HepG2 (cell line): ENCODE measurements around the gene COL2A1. TPM values are rescaled to one million over a fixed set of nuclear protein-coding genes. Genes with fewer than 3 reads are reported as not detected.

ENCODE experiments used
- ATAC-seq: fragments of 200-7000 bp; cut with Tn5 transposase; 3 replicates; pipeline ENCODE4 v1.9.1; 2020; ENCODE audit warnings: mild to moderate bottlenecking, moderate library complexity
- BruUV-seq: library from RNA; stranded (reverse); fragments of 400-500 nt; replicated peaks from 2 replicates; lab custom pipeline; 2021; lab: Mats Ljungman, UMichigan
- CTCF ChIA-PET: fragments of 300-600 bp; formaldehyde crosslinking; extraction: SDS; loops from one replicate; lab custom pipeline; 2021; ENCODE audit warnings: low total read pairs, inconsistent platforms, low intra/inter-chr PET ratio; lab: Yijun Ruan, JAX
- POLR2A ChIA-PET: fragments of 350-600 bp; sonication (Branson Sonifier 250); formaldehyde crosslinking; loops from one replicate; lab custom pipeline; 2020; ENCODE audit warnings: antibody characterized with exemption, inconsistent platforms; lab: Yijun Ruan, JAX
- DNase-seq: peaks from one replicate; pipeline ENCODE4 v3.0.0-alpha.2; 2015; ENCODE audit warnings: low spot score
- FAIRE-seq: peaks from 3 replicates; lab custom pipeline; 2011; peaks lifted over from hg19 to GRCh38; lab: Jason Lieb, UNC
- H2AFZ ChIP-seq: one replicate; pipeline ENCODE4 v1.6.1; 2011; ENCODE audit warnings: low read length, inconsistent platforms
- H3K27ac ChIP-seq: fragments of 300-600 bp; 3 replicates; pipeline ENCODE4 v1.8.0; 2011; ENCODE audit warnings: mixed run types, mild to moderate bottlenecking, mixed read lengths, low read length, inconsistent platforms; ENCODE audit not compliant: insufficient read depth; ENCODE audit errors: extremely low read length
- H3K27me3 ChIP-seq, 2 experiments: fragments of 200-600 bp in 1 of 2; 2 replicates in 1 of 2; 3 replicates in 1 of 2; pipeline versions ENCODE4 v1.6.0 to v1.8.0; 2011; ENCODE audit warnings: low read length in 2 of 2, mild to moderate bottlenecking in 2 of 2, moderate library complexity in 2 of 2, inconsistent platforms in 1 of 2; ENCODE audit not compliant: insufficient read depth in 2 of 2, control insufficient read depth in 1 of 2
- H3K36me3 ChIP-seq, 2 experiments: fragments of 200-600 bp in 1 of 2; replicated peaks in 1 of 2; 2 replicates in 1 of 2; 3 replicates in 1 of 2; pipeline versions ENCODE4 v1.5.1 to v1.8.0; 2011; ENCODE audit warnings: low read length in 2 of 2, inconsistent platforms in 1 of 2; ENCODE audit not compliant: insufficient read depth in 2 of 2, control insufficient read depth in 1 of 2
- H3K4me1 ChIP-seq: 2 replicates; pipeline ENCODE4 v1.5.1; 2012; ENCODE audit warnings: low read length, inconsistent platforms; ENCODE audit not compliant: insufficient read depth
- H3K4me2 ChIP-seq: 2 replicates; pipeline ENCODE4 v1.6.0; 2011; ENCODE audit warnings: low read depth, low read length, inconsistent platforms
- H3K4me3 ChIP-seq, 3 experiments: fragments of 200-600 bp in 1 of 3; sonication (generic), shearing (Covaris generic) in 1 of 3; replicated peaks in 1 of 3; 2 replicates each; pipeline ENCODE4 v1.5.1; 2011 to 2016; ENCODE audit warnings: low read length in 3 of 3, inconsistent platforms in 2 of 3, low read depth in 2 of 3, mild to moderate bottlenecking in 2 of 3, control low read depth in 1 of 3, mixed read lengths in 1 of 3; ENCODE audit not compliant: insufficient read depth in 1 of 3
- H3K79me2 ChIP-seq: one replicate; pipeline ENCODE4 v1.6.1; 2011; ENCODE audit warnings: low read length, inconsistent platforms; ENCODE audit not compliant: insufficient read depth
- H3K9ac ChIP-seq: 2 replicates; pipeline ENCODE4 v1.6.0; 2011; ENCODE audit warnings: mild to moderate bottlenecking, low read depth, low read length, inconsistent platforms; ENCODE audit not compliant: insufficient read depth
- H3K9me3 ChIP-seq: 2 replicates; pipeline ENCODE4 v1.5.1; 2012; ENCODE audit warnings: mild to moderate bottlenecking, low read length
- H4K20me1 ChIP-seq: 2 replicates; pipeline ENCODE4 v1.6.0; 2011; ENCODE audit warnings: inconsistent platforms, mild to moderate bottlenecking, low read length, moderate library complexity; ENCODE audit not compliant: insufficient read depth
- ARNT2 ChIP-seq: sonication (generic); formaldehyde crosslinking; IDR thresholded peaks from 2 replicates; pipeline ENCODE4 v1.8.0; 2022; ENCODE audit warnings: mild to moderate bottlenecking, low read depth, missing genetic modification reagents, moderate library complexity
- BRD4 ChIP-seq: sonication (generic); formaldehyde crosslinking; IDR thresholded peaks from 2 replicates; pipeline ENCODE4 v1.4.0; 2020; ENCODE audit warnings: missing genetic modification reagents
- MED13 ChIP-seq: sonication (generic); formaldehyde crosslinking; IDR thresholded peaks from 2 replicates; pipeline ENCODE4 v1.5.0; 2020; ENCODE audit warnings: missing genetic modification reagents
- NFKB2 ChIP-seq: sonication (generic); formaldehyde crosslinking; IDR thresholded peaks from 2 replicates; pipeline ENCODE4 v1.4.0; 2020; ENCODE audit warnings: missing genetic modification reagents, borderline replicate concordance
- SIN3B ChIP-seq: fragments of 150-350 bp; IDR thresholded peaks from 2 replicates; pipeline ENCODE4 v1.6.1; 2014; ENCODE audit warnings: low read length
- SMC3 ChIP-seq: IDR thresholded peaks from 2 replicates; pipeline ENCODE4 v1.6.1; 2011; ENCODE audit warnings: low read length, improper control_type of control experiment
- SOX13 ChIP-seq, 3 experiments: fragments of 450-650 bp in 1 of 3; sonication (generic) in 1 of 3; formaldehyde crosslinking in 1 of 3; IDR thresholded peaks in 2 of 3; conservative IDR thresholded peaks in 1 of 3; 2 replicates each; pipeline versions ENCODE4 v1.5.0 to v1.6.1; 2016 to 2020; ENCODE audit warnings: antibody characterized with exemption in 1 of 3, mild to moderate bottlenecking in 1 of 3, missing compliant biosample characterization in 1 of 3, missing genetic modification reagents in 1 of 3, moderate library complexity in 1 of 3
- TFE3 ChIP-seq: IDR thresholded peaks from 2 replicates; pipeline ENCODE4 v1.6.1; 2016
- ZNF121 ChIP-seq: sonication (generic); formaldehyde crosslinking; IDR thresholded peaks from 2 replicates; pipeline ENCODE4 v1.5.0; 2020; ENCODE audit warnings: mild to moderate bottlenecking, missing genetic modification reagents
- ZNF549 ChIP-seq: sonication (generic); formaldehyde crosslinking; IDR thresholded peaks from 2 replicates; pipeline ENCODE4 v1.5.0; 2020; ENCODE audit warnings: missing genetic modification reagents
- ZNF574 ChIP-seq: sonication (generic); formaldehyde crosslinking; IDR thresholded peaks from 2 replicates; pipeline ENCODE4 v1.4.0; 2020; ENCODE audit warnings: missing genetic modification reagents
- ZNF607 ChIP-seq: sonication (generic); formaldehyde crosslinking; IDR thresholded peaks from 2 replicates; pipeline ENCODE4 v1.5.1; 2020; ENCODE audit warnings: missing genetic modification reagents, mild to moderate bottlenecking, borderline replicate concordance
- ZSCAN25 ChIP-seq: sonication (generic); formaldehyde crosslinking; IDR thresholded peaks from 2 replicates; pipeline ENCODE4 v1.8.0; 2022; ENCODE audit warnings: mild to moderate bottlenecking, missing genetic modification reagents
- WGBS: methylation state at CpG from one replicate; pipeline ENCODE4 v1.1.6; 2017; ENCODE audit warnings: low lambda C conversion rate; 5-methylcytosine and 5-hydroxymethylcytosine counted together
- in situ Hi-C: cut with HindIII; loops from 2 replicates; pipeline ENCODE4 v1.10.0; 2017; ENCODE audit warnings: low pct_unique_long_range_greater_than_20kb; ENCODE audit not compliant: extremely low pct_ligation_motif_present
- intact Hi-C: fragments of 100-400 bp; cut with micrococcal nuclease; formaldehyde crosslinking; loops from one replicate; pipeline ENCODE4 v1.10.0; 2022; ENCODE audit not compliant: unreplicated experiment
- polyA plus RNA-seq, 8 experiments: library from polyadenylated mRNA; depleted of rRNA in 3 of 8; stranded (reverse) in 7 of 8; unstranded in 1 of 8; fragments of >200 nt; fragmentation: Illumina TruSeq in 4 of 8; extraction: Trizol in 4 of 8; gene quantifications; 2 replicates each; pipeline versions ENCODE4 v1.2.1 to v1.2.3, GENCODE V29; 2011 to 2016; ENCODE audit warnings: low read depth in 4 of 8, missing spikeins in 1 of 8, mixed read lengths in 1 of 8; ENCODE audit not compliant: insufficient read depth in 1 of 8
- total RNA-seq, 5 experiments: library from RNA; depleted of rRNA; stranded (reverse); fragments of >200 nt; fragmentation: Illumina TruSeq; extraction: Trizol; gene quantifications; 2 replicates each; pipeline ENCODE4 v1.2.3, GENCODE V29; 2016; ENCODE audit warnings: low read depth in 1 of 5

The COL2A1 gene
- total and polyA plus RNA-seq, 2 of the 13 experiments (the other 11 are each of a cell fraction or from before 2014, with no cell fraction given) = 7.4 to 38.3 TPM

GRCh38 chr12:47995981-47996401, 8.3 kb downstream of the COL2A1 start (continued):
- TF ChIP-seq ZNF121 (CRISPR knock-in tag) = no peak
- TF ChIP-seq ARNT2 (CRISPR knock-in tag) = no peak
- TF ChIP-seq MED13 (CRISPR knock-in tag) = no peak
- no peak for TF ChIP-seq SOX13 (IDR thresholded peaks at IDR 0.05)
- TF ChIP-seq SOX13 (CRISPR knock-in tag; conservative IDR thresholded peaks at IDR 0.05 in 1 of 2, IDR thresholded peaks at IDR 0.05 in 1 of 2) = no peak
- TF ChIP-seq ZSCAN25 (CRISPR knock-in tag) = no peak
- no peak for TF ChIP-seq ZNF549 (CRISPR knock-in tag)
- TF ChIP-seq, all 625 proteins: peak for 0

GRCh38 chr12:47993491-47993890, 10.8 kb downstream of the COL2A1 start:
- H3K4me2 ChIP-seq = no peak overlapping the region
- in situ Hi-C loops = no loop called here
- H3K9ac ChIP-seq = no peak overlapping the region
- no peak for ATAC-seq
- FAIRE-seq = no peak
- H3K4me1 ChIP-seq = no peaks in the 10 kb centered on the region
- H3K27me3 ChIP-seq = no peaks in the 10 kb centered on the region
- POLR2A ChIA-PET = no interaction called here
- no peaks in the 10 kb centered on the region for H4K20me1 ChIP-seq
- intact Hi-C loops = no loop called here
- no peaks in the 10 kb centered on the region for H3K79me2 ChIP-seq
- no peak overlapping the region for H3K4me3 ChIP-seq
- CTCF ChIA-PET = no interaction called here
- H2AFZ ChIP-seq = no peak overlapping the region
- no peak overlapping the region for H3K27ac ChIP-seq
- no peaks in the 10 kb centered on the region for H3K9me3 ChIP-seq
- H3K36me3 ChIP-seq = no peaks in the 10 kb centered on the region; a peak in 1 of 5 replicates
- 57% methylated on average over 3 of the region's 5 CpGs for WGBS
- BruUV-seq = no TSS peak
- no peak for TF ChIP-seq SIN3B
- TF ChIP-seq ZNF607 = no peak
- no peak for TF ChIP-seq SMC3
- TF ChIP-seq ZNF574 (CRISPR knock-in tag) = no peak
- no peak for TF ChIP-seq NFKB2 (CRISPR knock-in tag)
- no peak for TF ChIP-seq BRD4 (CRISPR knock-in tag)
- no peak for TF ChIP-seq TFE3 (CRISPR knock-in tag)
- DNase-seq = no peak
